ENCODE measurements around the gene GPR150.

The GPR150 gene

GRCh38 chr5:95620030-95620869 is at the start of gene GPR150:
Gene GPR150 (plus strand): TSS chr5:95620087. CDS start chr5:95620276, 189 bp downstream.
- no peak for DNase-seq (ENCODE audit: low spot score)

DNA sequence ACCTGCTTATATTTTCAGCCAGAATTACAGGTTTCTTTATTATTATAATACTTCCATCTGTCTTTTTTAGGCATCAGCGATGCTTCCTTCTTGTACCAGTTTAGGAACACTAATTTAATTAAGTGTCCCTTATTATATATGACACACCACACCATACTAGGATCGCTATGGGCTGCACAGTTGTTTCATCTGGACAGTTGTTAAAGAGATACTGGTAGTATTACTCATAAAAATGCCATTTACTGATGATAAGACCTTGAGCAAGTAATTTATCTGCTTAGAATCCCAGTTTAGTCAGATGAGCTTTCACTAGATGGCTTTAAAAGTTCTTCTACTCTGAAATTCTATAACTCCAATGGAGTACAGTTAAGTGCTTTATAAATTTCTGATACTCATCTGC is 47.9 kb upstream of the GPR150 start:
- DNase-seq (ENCODE audit: low spot score): no peak

DNA sequence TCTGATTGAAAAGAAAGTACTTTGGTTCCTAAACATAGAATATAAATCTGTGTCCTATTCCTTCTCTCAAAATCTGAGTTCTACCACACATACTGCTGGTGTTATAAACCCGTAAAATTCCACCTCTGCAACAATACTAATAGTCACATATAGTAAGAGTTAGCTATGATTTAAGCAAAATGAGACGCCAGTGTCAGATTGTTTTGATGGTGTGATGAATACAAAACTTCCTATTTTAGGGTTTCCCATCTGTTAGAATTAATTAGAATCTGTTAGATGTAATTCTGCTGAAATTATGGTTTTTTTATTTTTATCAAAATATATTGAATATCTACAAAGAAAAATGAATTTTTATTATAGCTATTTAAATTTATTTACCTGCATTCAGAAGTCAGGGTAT is 38.3 kb upstream of the GPR150 start:
- DNase-seq (ENCODE audit: low spot score): no peak

- no peak for DNase-seq (ENCODE audit: low spot score)
Measured at GRCh38 chr5:95583992-95584391, 35.9 kb upstream of the GPR150 start.

- no peak for DNase-seq (ENCODE audit: low spot score)
Measured at GRCh38 chr5:95590880-95591279, 29.0 kb upstream of the GPR150 start.

DNA sequence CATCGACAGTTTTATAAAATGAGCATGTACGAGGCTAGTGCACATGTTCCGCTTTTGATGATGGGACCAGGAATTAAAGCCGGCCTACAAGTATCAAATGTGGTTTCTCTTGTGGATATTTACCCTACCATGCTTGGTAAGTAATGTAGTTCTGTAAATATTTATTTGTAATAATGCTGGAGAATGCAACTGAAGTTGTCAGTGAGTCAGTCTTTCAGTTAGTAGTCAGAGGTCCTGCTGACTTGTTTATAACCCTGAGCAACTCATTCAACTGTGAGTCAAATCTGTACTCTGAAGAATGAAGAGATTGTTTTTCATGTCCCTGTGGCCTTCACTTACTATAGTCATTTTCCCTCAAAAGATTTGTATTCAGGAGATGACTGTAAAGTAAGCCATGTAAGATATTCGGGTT is 28.4 kb upstream of the GPR150 start:
- DNase-seq (ENCODE audit: low spot score): no peak

DNA sequence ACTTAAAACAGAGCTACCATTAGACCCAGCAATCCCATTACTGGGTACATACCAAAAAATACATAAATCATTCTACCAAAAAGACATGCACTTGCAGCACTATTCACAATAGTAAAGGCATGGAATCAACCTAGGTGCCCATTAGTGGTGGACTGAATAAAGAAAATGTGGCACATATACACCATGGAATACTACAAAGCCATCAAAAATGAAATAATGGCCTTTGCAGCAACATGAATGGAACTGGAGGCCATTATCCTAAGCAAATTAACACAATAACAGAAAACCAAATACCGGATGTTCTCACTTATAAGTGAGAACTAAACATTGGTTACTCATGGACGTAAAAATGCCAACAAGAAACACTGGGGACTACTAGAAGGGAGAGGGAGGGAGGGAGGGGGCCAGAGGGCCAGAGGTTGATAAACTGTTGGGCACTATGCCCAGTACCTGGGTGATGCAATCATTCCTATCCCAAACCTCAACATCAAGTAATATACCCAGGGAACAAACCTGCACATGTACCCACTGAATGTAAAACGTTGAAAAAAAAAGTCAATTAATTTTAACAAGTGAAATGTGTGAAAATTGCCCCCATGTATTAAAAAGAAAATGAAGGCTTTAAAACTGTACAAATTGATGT is 24.5 kb upstream of the GPR150 start:
- no peak for DNase-seq (ENCODE audit: low spot score)

GRCh38 chr5:95599252-95599651 is 20.6 kb upstream of the GPR150 start:
- no peak for DNase-seq (ENCODE audit: low spot score)

DNA sequence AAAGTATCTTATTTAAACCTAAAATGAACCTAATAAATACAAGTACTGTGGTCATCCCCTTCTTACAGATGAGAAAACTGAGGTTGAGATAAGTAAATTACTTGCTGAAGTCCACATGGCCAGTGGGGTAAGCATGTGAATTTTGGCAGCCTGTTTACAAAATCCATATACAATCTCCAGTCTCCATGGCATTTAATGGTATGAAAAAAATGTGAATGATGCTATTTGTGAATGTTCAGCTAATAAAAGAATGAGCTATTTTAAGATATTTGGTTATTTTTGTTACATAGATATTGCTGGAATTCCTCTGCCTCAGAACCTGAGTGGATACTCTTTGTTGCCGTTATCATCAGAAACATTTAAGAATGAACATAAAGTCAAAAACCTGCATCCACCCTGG is 19.3 kb upstream of the GPR150 start:
- DNase-seq (ENCODE audit: low spot score): no peak

- no peak for DNase-seq (ENCODE audit: low spot score)
Measured at GRCh38 chr5:95605786-95606185, 14.1 kb upstream of the GPR150 start.

- no peak for DNase-seq (ENCODE audit: low spot score)
Measured at GRCh38 chr5:95606419-95606818, 13.5 kb upstream of the GPR150 start.

- DNase-seq (ENCODE audit: low spot score): no peak
Measured at GRCh38 chr5:95609711-95610110, 10.2 kb upstream of the GPR150 start.

DNA sequence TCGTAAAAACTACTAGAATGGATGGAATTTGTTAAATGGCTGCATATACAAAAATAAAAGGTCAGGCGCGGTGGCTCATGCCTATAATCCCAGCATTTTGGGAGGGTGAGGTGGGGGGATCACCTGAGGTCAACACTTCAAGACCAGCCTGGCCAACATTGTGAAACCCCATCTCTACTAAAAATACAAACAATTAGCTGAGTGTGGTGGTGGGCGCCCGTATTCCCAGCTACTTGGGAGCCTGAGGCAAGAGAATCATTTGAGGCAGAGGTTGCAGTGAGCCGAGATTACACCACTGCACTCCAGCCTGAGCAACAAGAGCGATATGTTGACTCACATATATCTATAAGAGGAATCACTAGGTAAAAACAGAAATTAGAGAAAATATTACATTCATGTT is 9.3 kb upstream of the GPR150 start:
- no peak for DNase-seq (ENCODE audit: low spot score)

DNA sequence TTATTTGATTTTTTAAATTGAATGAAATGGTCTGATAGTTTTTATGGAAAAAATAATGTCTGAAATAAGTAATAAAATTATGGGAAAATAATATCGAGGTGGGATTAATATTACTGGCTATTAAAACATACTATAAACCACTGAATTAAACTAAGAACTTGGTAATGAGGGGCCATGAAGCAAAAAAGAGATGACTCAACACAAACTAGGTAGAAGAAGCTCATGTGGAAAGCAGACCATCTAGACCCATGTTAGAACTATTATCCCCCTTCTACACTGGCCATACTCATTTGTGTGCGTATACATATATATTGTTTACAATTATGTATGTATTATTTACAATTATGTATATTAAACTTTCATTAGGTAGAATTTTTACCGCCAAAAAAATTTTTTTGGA is 8.5 kb upstream of the GPR150 start:
- DNase-seq (ENCODE audit: low spot score): no peak

DNA sequence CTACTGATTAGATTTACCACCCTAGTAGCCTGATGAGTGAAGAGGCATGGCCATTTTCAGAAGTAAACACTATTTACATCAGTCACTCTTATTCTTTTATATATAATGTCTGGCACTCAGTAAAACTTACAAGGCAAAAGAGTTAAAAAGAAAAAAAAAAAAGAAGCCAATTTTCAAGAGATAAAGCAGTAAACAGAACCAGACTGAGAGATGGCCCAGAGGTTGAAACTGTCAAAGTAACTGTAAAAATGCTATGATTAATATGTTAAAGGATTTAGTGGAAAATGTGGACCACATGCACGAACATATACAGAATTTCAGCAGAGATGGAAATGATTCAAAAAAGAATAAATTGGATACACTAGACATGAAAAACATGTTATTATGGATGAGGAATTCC is 6.4 kb upstream of the GPR150 start:
- no peak for DNase-seq (ENCODE audit: low spot score)

GRCh38 chr5:95615164-95615467 is 4.8 kb upstream of the GPR150 start:
- DNase-seq (ENCODE audit: low spot score): no peak

GRCh38 chr5:95617057-95617456 is 2.8 kb upstream of the GPR150 start:
- no peak for DNase-seq (ENCODE audit: low spot score)

DNA sequence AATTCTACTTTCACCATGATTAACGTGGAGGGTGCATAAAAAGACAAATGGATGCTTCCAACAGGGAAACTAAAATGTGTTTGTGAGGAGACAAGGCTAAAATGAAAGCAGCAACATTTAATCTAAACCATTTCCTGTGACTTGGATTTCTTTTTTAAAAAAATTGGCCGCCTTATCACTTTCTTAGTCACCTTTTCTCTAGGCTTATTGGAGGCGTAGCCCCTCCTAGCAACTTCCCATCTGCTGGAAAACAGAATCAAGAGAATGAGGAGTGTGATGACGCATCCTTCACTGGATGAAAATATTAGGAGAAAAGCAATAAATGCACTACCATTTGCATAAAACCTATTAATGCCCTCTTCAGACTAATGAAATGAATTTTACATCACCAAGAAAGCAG is 791 bp upstream of the GPR150 start:
- DNase-seq (ENCODE audit: low spot score): no peak

DNA sequence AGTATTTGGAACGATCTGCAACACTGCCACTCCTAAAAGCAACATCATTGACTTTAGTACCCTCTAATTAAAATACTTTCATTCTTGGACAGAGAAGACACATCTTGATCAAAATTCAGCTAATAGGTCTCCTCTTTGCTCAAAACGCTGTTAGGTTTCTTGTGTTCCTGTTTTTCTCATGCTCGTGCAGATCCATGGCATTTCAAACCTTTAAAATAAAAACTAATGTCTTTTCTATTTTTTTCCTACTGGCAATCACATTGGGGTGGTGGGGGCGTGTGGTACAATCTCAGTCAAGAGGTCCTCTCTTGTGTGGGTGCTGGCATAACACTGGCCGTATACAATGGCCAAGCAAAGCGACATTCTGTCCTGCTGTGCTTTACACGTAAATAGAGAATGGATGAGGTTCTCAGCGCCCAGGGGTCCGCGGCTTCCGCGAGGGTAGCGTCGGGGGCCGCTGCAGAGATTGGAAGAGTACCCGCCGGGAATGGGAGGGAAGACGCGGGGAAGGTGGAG is 315 bp upstream of the GPR150 start:
- no peak for DNase-seq (ENCODE audit: low spot score)

DNA sequence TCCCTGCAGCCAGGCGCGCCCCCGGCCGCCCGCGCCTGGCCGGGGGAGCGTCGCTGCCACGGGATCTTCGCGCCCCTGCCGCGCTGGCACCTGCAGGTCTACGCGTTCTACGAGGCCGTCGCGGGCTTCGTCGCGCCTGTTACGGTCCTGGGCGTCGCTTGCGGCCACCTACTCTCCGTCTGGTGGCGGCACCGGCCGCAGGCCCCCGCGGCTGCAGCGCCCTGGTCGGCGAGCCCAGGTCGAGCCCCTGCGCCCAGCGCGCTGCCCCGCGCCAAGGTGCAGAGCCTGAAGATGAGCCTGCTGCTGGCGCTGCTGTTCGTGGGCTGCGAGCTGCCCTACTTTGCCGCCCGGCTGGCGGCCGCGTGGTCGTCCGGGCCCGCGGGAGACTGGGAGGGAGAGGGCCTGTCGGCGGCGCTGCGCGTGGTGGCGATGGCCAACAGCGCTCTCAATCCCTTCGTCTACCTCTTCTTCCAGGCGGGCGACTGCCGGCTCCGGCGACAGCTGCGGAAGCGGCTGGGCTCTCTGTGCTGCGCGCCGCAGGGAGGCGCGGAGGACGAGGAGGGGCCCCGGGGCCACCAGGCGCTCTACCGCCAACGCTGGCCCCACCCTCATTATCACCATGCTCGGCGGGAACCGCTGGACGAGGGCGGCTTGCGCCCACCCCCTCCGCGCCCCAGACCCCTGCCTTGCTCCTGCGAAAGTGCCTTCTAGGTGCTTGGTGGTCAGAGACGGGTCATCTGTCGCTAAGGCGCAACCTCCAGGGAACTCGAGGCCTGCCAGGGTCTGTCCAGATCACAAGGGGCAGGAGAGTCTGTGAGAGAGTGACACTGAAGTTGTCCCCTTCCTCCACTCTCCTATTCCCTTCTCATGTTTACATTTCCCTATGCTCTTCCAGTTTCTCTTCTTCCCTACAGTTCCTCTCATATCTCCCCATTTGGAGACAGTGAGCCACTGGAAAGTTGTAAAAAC is 1.3 kb downstream of the GPR150 start:
- DNase-seq (ENCODE audit: low spot score): no peak

GRCh38 chr5:95621839-95622629 is 2.1 kb downstream of the GPR150 start:
- DNase-seq (ENCODE audit: low spot score): no peak

GRCh38 chr5:95623706-95624105 is 3.8 kb downstream of the GPR150 start:
- no peak for DNase-seq (ENCODE audit: low spot score)

All from putamen (tissue), 1 donor.